Measurements from ENCODE around the gene EPHA5. TPM values are rescaled to one million over a fixed set of nuclear protein-coding genes. Genes with fewer than 3 reads are reported as not detected.
A peak's percentile ranks its signal among the peaks of the same experiment; 100 is the strongest.

EPHA5 gene
- total RNA-seq, 1 experiment from 2014 or later: 0.28 TPM

GRCh38 chr4:65508168-65508567, 162.1 kb downstream of the EPHA5 start:
- CTCF ChIA-PET: interaction anchor here (0.6 kb wide), 1 partner anchor 1438 kb away, joined by 3 read pairs; no protein-coding TSS in a partner anchor
- TF ChIP-seq CTCF (IDR thresholded peaks at IDR 0.05; ENCODE audit: unreplicated experiment): no peak
- intact Hi-C loops (cut with micrococcal nuclease): no loop called here
- Mint-ChIP-seq H3K27me3 (ENCODE audit: insufficient read depth, unreplicated experiment) (no peaks in the 10 kb centered on the region), H3K27ac (ENCODE audit: low read depth, unreplicated experiment) (peak overlapping the region; percentile 69), H3K4me3 (ENCODE audit: unreplicated experiment) (no peak overlapping the region), H3K4me1 (ENCODE audit: insufficient read depth, unreplicated experiment) (peaks cover 28% of the 10 kb centered on the region), H3K36me3 (ENCODE audit: insufficient read depth, unreplicated experiment) (no peaks in the 10 kb centered on the region), H3K9me3 (ENCODE audit: unreplicated experiment) (no peaks in the 10 kb centered on the region)
- no TSS peak for BruUV-seq (replicated peaks)
- peak; percentile 76 for DNase-seq (ENCODE audit: unreplicated experiment)
- POLR2A ChIA-PET: interaction anchor here (0.7 kb wide), 1 partner anchor 1925 kb away, joined by 4 read pairs; no protein-coding TSS in a partner anchor

GRCh38 chr4:65502131-65502701, 168.1 kb downstream of the EPHA5 start:
- BruUV-seq (replicated peaks): no TSS peak
- DNase-seq (ENCODE audit: unreplicated experiment): peak; percentile 35
- ChIA-PET CTCF (interaction anchor here (0.7 kb wide), 1 partner anchor 1894 kb away, joined by 3 read pairs; no protein-coding TSS in a partner anchor), POLR2A (no interaction called here)
- no peaks in the 10 kb centered on the region for H3K27me3 Mint-ChIP-seq (ENCODE audit: insufficient read depth, unreplicated experiment)
- no peaks in the 10 kb centered on the region for H3K36me3 Mint-ChIP-seq (ENCODE audit: insufficient read depth, unreplicated experiment)
- H3K9me3 Mint-ChIP-seq (ENCODE audit: unreplicated experiment): peaks cover 6% of the 10 kb centered on the region
- H3K4me1 Mint-ChIP-seq (ENCODE audit: insufficient read depth, unreplicated experiment): peaks cover 12% of the 10 kb centered on the region
- no peak for TF ChIP-seq CTCF (IDR thresholded peaks at IDR 0.05; ENCODE audit: unreplicated experiment)
- peak overlapping the region; percentile 80 for H3K27ac Mint-ChIP-seq (ENCODE audit: low read depth, unreplicated experiment)
- intact Hi-C loops (cut with micrococcal nuclease): no loop called here
- peak overlapping the region; percentile 47 for H3K4me3 Mint-ChIP-seq (ENCODE audit: unreplicated experiment)

GRCh38 chr4:65498606-65499005, 171.7 kb downstream of the EPHA5 start:
- TF ChIP-seq CTCF (IDR thresholded peaks at IDR 0.05; ENCODE audit: unreplicated experiment): no peak
- no peak overlapping the region for H3K27ac Mint-ChIP-seq (ENCODE audit: low read depth, unreplicated experiment)
- no peaks in the 10 kb centered on the region for H3K27me3 Mint-ChIP-seq (ENCODE audit: insufficient read depth, unreplicated experiment)
- intact Hi-C loops (cut with micrococcal nuclease): no loop called here
- no TSS peak for BruUV-seq (replicated peaks)
- peaks cover 18% of the 10 kb centered on the region for H3K4me1 Mint-ChIP-seq (ENCODE audit: insufficient read depth, unreplicated experiment)
- peaks cover 13% of the 10 kb centered on the region for H3K9me3 Mint-ChIP-seq (ENCODE audit: unreplicated experiment)
- CTCF ChIA-PET: interaction anchor here (0.7 kb wide), 1 partner anchor 57 kb away, joined by 5 read pairs; no protein-coding TSS in a partner anchor
- POLR2A ChIA-PET: no interaction called here
- no peaks in the 10 kb centered on the region for H3K36me3 Mint-ChIP-seq (ENCODE audit: insufficient read depth, unreplicated experiment)
- H3K4me3 Mint-ChIP-seq (ENCODE audit: unreplicated experiment): no peak overlapping the region
- no peak for DNase-seq (ENCODE audit: unreplicated experiment)

GRCh38 chr4:65495439-65495838, 174.8 kb downstream of the EPHA5 start:
- no peak for TF ChIP-seq CTCF (IDR thresholded peaks at IDR 0.05; ENCODE audit: unreplicated experiment)
- Mint-ChIP-seq H3K4me3 (ENCODE audit: unreplicated experiment) (no peak overlapping the region), H3K9me3 (ENCODE audit: unreplicated experiment) (peaks cover 7% of the 10 kb centered on the region), H3K27me3 (ENCODE audit: insufficient read depth, unreplicated experiment) (no peaks in the 10 kb centered on the region), H3K4me1 (ENCODE audit: insufficient read depth, unreplicated experiment) (peaks cover 5% of the 10 kb centered on the region), H3K36me3 (ENCODE audit: insufficient read depth, unreplicated experiment) (no peaks in the 10 kb centered on the region), H3K27ac (ENCODE audit: low read depth, unreplicated experiment) (no peak overlapping the region)
- ChIA-PET POLR2A (no interaction called here), CTCF (no interaction called here)
- BruUV-seq (replicated peaks): no TSS peak
- no peak for DNase-seq (ENCODE audit: unreplicated experiment)
- intact Hi-C loops (cut with micrococcal nuclease): no loop called here
